Measurements from ENCODE around the gene BIRC3. TPM values are rescaled to one million over a fixed set of nuclear protein-coding genes. Genes with fewer than 3 reads are reported as not detected.

Gene BIRC3
- total and polyA plus RNA-seq, 8 donors, result 4.8 to 47.3 (median 8.2) TPM

- Histone ChIP-seq H3K4me1 (peaks cover 0 to 31% (median 10%) of the 10 kb centered on the region in 3 donors), H3K4me3 (peak overlapping the region in 2 of 4 donors; percentile 8 to 20), H3K27ac (peak overlapping the region; percentile 15 to 57 (median 53)), H3K9me3 (no peaks in the 10 kb centered on the region), H3K27me3 (no peaks in the 10 kb centered on the region), H3K36me3 (no peaks in the 10 kb centered on the region)
- intact Hi-C loops (cut with DNase I), result no loop called here
- DNase-seq, result peak in 1 of 6 donors; percentile 16
- peak; percentile 72 to 85 (median 82) for ATAC-seq
- no peak for FAIRE-seq
- 5 to 6% methylated on average over 13 of the region's 13 CpGs for WGBS, 2 donors
- TF ChIP-seq CTCF (IDR thresholded peaks at IDR 0.05), result no peak
Observed at GRCh38 chr11:102279641-102280170, 37.6 kb upstream of the BIRC3 start.

- H3K27me3 ChIP-seq, result no peaks in the 10 kb centered on the region
- no peak for DNase-seq
- 57 to 66% methylated on average over 4 of the region's 4 CpGs for WGBS, 2 donors
- intact Hi-C loops (cut with DNase I), result no loop called here
- H3K36me3 ChIP-seq, result no peaks in the 10 kb centered on the region
- H3K9me3 ChIP-seq, result no peaks in the 10 kb centered on the region
- peak; percentile 38 to 49 (median 42) for ATAC-seq
- H3K4me1 ChIP-seq, result peaks cover 0 to 31% (median 10%) of the 10 kb centered on the region in 3 donors
- peak overlapping the region; percentile 15 to 57 (median 53) for H3K27ac ChIP-seq
- no peak for TF ChIP-seq CTCF (IDR thresholded peaks at IDR 0.05)
- H3K4me3 ChIP-seq, result peak overlapping the region in 2 of 4 donors; percentile 8 to 20
- FAIRE-seq, result no peak
Observed at GRCh38 chr11:102280245-102280833, 36.9 kb upstream of the BIRC3 start.

GRCh38 chr11:102283116-102283485, 34.2 kb upstream of the BIRC3 start:
- DNase-seq (no peak), FAIRE-seq (no peak), ATAC-seq (no peak)
- 89 to 90% methylated on average over 1 of the region's 1 CpG for WGBS, 2 donors
- H3K4me3 ChIP-seq, result no peak overlapping the region
- H3K36me3 ChIP-seq, result no peaks in the 10 kb centered on the region
- H3K4me1 ChIP-seq, result peaks cover 0 to 23% (median 10%) of the 10 kb centered on the region in 3 donors
- no peak overlapping the region for H3K27ac ChIP-seq
- intact Hi-C loops (cut with DNase I), result no loop called here
- H3K27me3 ChIP-seq, result no peaks in the 10 kb centered on the region
- H3K9me3 ChIP-seq, result no peaks in the 10 kb centered on the region
- no peak for TF ChIP-seq CTCF (IDR thresholded peaks at IDR 0.05)

- intact Hi-C loops (cut with DNase I), result no loop called here
- TF ChIP-seq CTCF (IDR thresholded peaks at IDR 0.05), result no peak
- Histone ChIP-seq H3K9me3 (no peaks in the 10 kb centered on the region), H3K4me3 (no peak overlapping the region), H3K4me1 (peaks cover 0 to 17% (median 10%) of the 10 kb centered on the region in 3 donors), H3K27me3 (no peaks in the 10 kb centered on the region), H3K27ac (no peak overlapping the region), H3K36me3 (no peaks in the 10 kb centered on the region)
- FAIRE-seq (no peak), ATAC-seq (no peak), DNase-seq (no peak)
- 85 to 88% methylated on average over 3 of the region's 3 CpGs for WGBS, 2 donors
Observed at GRCh38 chr11:102284008-102284407, 33.3 kb upstream of the BIRC3 start.

GRCh38 chr11:102286292-102286691, 31.0 kb upstream of the BIRC3 start:
- Histone ChIP-seq H3K9me3 (no peaks in the 10 kb centered on the region), H3K27ac (no peak overlapping the region), H3K4me3 (no peak overlapping the region), H3K27me3 (no peaks in the 10 kb centered on the region), H3K36me3 (no peaks in the 10 kb centered on the region), H3K4me1 (no peaks in the 10 kb centered on the region)
- TF ChIP-seq CTCF (IDR thresholded peaks at IDR 0.05), result no peak
- no peak for DNase-seq
- WGBS, 2 donors, result 72 to 74% methylated on average over 3 of the region's 3 CpGs
- FAIRE-seq, result no peak
- intact Hi-C loops (cut with DNase I), result no loop called here
- no peak for ATAC-seq
